Adrenal gland (tissue), 5 donors: Measurements from ENCODE around the gene TMTC4.

ENCODE experiments used
- CTCF ChIP-seq, 6 experiments: fragments of 450-650 bp in 4 of 6; fragments of 200-600 bp in 2 of 6; sonication (generic) in 1 of 6; IDR thresholded peaks; 1 replicate in 5 of 6; 2 replicates in 1 of 6; pipeline versions ENCODE4 v1.5.1 to v1.8.0; 2016 to 2021; ENCODE audit warnings: antibody characterized with exemption in 6 of 6, mild to moderate bottlenecking in 2 of 6, moderate library complexity in 1 of 6
- POLR2A ChIP-seq, 2 donors: fragments of 450-650 bp; IDR thresholded peaks; one replicate each; pipeline ENCODE4 v1.6.1; 2017; ENCODE audit warnings: antibody characterized with exemption in 2 of 2, mild to moderate bottlenecking in 2 of 2, moderate library complexity in 1 of 2
- donor health status: DM: no; HTN: no; CAD: no.

GRCh38 chr13:100630555-100630954, 44.0 kb downstream of the TMTC4 start:
- TF ChIP-seq CTCF (IDR thresholded peaks at IDR 0.05) (no peak), POLR2A (IDR thresholded peaks at IDR 0.05) (no peak)
